ENCODE measurements around the gene CDC27. TPM values are rescaled to one million over a fixed set of nuclear protein-coding genes. Genes with fewer than 3 reads are reported as not detected.
"Not testable (repeated sequence)": the region's sequence is repeated elsewhere in the genome, so short reads cannot be mapped to it uniquely, and the experiment has no call there.

Gene CDC27
- total and polyA plus RNA-seq, 2 of the 4 experiments (the other 2 are of a cell fraction), result 47.7 to 190 TPM

DNA sequence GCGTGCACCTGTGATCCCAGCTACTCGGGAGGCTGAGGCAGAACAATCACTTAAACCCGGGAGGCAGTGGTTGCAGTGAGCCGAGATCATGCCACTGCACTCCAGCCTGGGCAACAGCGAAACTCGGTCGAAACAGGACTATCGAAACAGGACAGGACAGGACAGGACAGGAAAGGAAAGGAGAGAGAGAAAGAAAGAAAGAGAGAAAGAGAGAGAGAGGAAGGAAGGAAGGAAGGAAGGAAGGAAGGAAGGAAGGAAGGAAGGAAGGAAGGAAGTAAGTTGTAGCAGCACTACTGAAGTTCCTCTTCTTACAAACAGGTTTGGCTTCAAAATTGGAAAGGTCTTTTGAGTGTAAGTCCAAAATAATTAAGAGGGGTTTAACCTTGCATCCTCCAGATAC, 14.3 kb downstream of the CDC27 start:
- in situ Hi-C loops (cut with MboI; ENCODE audit: low sequenced_read_pairs), result loop anchor here (25.0 kb wide), 1 partner anchor 437 kb away; no protein-coding TSS in a partner anchor
- H2AFZ ChIP-seq (replicated peaks; ENCODE audit: low read length, poor library complexity); H2BK5ac ChIP-seq (ENCODE audit: low read depth, low read length, poor library complexity, severe bottlenecking); H3K9me3 ChIP-seq (ENCODE audit: control insufficient read depth, insufficient read depth, low read length); H3K9ac ChIP-seq (ENCODE audit: low read depth, low read length); H2BK20ac ChIP-seq (ENCODE audit: low read depth, low read length); CTCF ChIA-PET; H3K27ac ChIP-seq (ENCODE audit: insufficient read depth, low read length); H4K5ac ChIP-seq (ENCODE audit: low read depth, low read length); H2BK120ac ChIP-seq (ENCODE audit: low read depth, low read length); H3K23ac ChIP-seq (ENCODE audit: low read depth, low read length); H3K9me1 ChIP-seq (ENCODE audit: insufficient read depth, low read length); H4K8ac ChIP-seq (ENCODE audit: low read depth in 2 of 2, low read length in 2 of 2); H4K91ac ChIP-seq (ENCODE audit: insufficient read depth, low read depth, low read length); H2BK15ac ChIP-seq (ENCODE audit: low read depth, low read length); H3K4me1 ChIP-seq (ENCODE audit: control insufficient read depth, insufficient read depth, low read length); ATAC-seq (ENCODE audit: low read depth); H3K4ac ChIP-seq (ENCODE audit: low read depth, low read length); H3K14ac ChIP-seq (replicated peaks; ENCODE audit: low read depth, low read length); H3K18ac ChIP-seq (ENCODE audit: low read depth, low read length); H2AK5ac ChIP-seq (ENCODE audit: low read depth, low read length); DNase-seq; H3K27me3 ChIP-seq (ENCODE audit: control insufficient read depth, insufficient read depth, low read length); dilution Hi-C loops (cut with HindIII; ENCODE audit: low sequenced_read_pairs, unreplicated experiment); H3K4me2 ChIP-seq (ENCODE audit: low read depth, low read length); H3K4me3 ChIP-seq (ENCODE audit: insufficient read depth, low read depth, low read length); BruUV-seq (replicated peaks); POLR2A ChIA-PET (ENCODE audit: unreplicated experiment); H2AK9ac ChIP-seq (replicated peaks; ENCODE audit: low read depth, low read length, poor library complexity); H3K56ac ChIP-seq (ENCODE audit: extremely low read depth, insufficient read depth, low read length): not testable (repeated sequence)
- H3K36me3 ChIP-seq (ENCODE audit: control insufficient read depth, insufficient read depth, low read length), result peaks cover 22% of the 10 kb centered on the region
- 95% methylated on average over 3 of the region's 8 CpGs; no CpG with 5 or more reads in 1 of the 2 experiments for WGBS, 2 experiments (ENCODE audit: extremely low coverage in 2 of 2, insufficient read length in 1 of 2)
- H4K20me1 ChIP-seq (ENCODE audit: insufficient read depth, low read length), result peaks cover 55% of the 10 kb centered on the region
- H3K79me1 ChIP-seq (ENCODE audit: low read depth in 1 of 2, low read length in 2 of 2), result peaks cover 11 to 62% of the 10 kb centered on the region in 2 experiments; a peak in 3 of 4 replicates
- intact Hi-C loops (cut with micrococcal nuclease), result loop anchor here (10.0 kb wide), 1 partner anchor 440 kb away; no protein-coding TSS in a partner anchor
